T-helper 9 cell (primary cell): ENCODE data around the gene MAP7.
"Not testable (repeated sequence)": the region's sequence is repeated elsewhere in the genome, so short reads cannot be mapped to it uniquely, and the experiment has no call there.

ENCODE experiments used
- DNase-seq: peaks from one replicate; pipeline ENCODE4 v3.0.0-alpha.2; 2020

MAP7 gene

GRCh38 chr6:136412410-136412809 lies 137.8 kb downstream of the MAP7 start:
- no peak for DNase-seq

DNA sequence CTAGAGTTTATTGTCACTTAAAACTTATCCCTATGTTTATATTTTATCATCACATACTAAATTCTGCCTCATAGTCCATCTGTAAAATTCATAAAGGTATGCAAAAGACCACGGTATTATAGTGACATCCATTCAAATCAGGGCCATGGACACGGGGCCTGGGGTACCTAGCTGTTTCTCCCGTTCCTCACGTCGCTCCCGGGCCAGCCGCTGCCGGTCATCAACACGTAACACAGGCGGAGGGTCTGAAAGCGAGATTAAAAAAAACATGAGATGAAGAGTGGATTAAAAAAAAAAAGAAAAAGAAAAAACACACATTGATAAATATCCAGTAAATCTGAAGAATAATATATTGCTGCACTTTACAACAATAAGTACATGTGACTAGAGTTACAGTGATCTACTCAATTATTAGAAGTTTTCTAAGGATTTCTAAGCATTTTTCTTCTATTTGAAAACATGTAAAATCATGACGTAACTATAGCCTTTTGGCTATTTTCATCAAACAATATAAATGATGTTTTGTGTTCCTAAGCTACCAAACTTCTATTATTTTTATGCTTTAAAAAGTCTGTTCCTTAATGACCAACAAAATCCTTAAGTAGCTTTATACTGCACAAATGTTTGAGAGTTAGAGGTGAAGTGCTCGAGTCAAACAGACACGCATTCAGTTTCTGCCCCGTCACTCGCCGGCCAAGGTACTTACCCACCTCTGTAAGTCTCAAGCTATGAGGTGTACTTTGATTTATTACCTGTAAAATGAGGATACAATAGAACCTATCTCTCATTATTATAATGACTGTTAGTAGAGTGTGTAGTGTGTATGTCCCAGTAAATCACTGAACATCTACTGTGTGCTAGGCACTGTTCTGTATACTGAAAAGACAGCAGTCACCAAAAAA lies 138.5 kb downstream of the MAP7 start:
- DNase-seq: no peak

GRCh38 chr6:136411025-136411325 lies 139.2 kb downstream of the MAP7 start:
- no peak for DNase-seq

- no peak for DNase-seq
Measured at GRCh38 chr6:136410201-136411024, 139.8 kb downstream of the MAP7 start.

GRCh38 chr6:136409597-136409996 lies 140.6 kb downstream of the MAP7 start:
- no peak for DNase-seq

DNA sequence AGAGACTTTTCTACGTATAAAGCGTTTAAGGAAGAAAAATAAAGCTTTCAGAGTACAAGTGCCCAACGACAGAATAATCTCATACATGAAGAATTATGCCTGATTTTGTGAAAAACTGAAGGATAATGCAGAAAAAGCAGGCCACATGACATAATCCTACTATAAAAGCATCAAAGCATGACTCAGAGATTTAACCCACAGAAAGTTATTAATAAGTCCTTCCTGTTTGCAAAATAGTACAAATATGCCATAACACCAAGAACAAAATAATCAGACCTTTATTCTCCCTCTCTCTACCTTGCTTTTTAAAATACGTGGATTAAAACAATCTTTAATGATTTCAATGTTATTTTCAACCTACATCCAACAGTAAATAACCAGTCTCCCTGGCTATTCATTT lies 142.0 kb downstream of the MAP7 start:
- no peak for DNase-seq

GRCh38 chr6:136405420-136406029 lies 144.7 kb downstream of the MAP7 start:
- no peak for DNase-seq

DNA sequence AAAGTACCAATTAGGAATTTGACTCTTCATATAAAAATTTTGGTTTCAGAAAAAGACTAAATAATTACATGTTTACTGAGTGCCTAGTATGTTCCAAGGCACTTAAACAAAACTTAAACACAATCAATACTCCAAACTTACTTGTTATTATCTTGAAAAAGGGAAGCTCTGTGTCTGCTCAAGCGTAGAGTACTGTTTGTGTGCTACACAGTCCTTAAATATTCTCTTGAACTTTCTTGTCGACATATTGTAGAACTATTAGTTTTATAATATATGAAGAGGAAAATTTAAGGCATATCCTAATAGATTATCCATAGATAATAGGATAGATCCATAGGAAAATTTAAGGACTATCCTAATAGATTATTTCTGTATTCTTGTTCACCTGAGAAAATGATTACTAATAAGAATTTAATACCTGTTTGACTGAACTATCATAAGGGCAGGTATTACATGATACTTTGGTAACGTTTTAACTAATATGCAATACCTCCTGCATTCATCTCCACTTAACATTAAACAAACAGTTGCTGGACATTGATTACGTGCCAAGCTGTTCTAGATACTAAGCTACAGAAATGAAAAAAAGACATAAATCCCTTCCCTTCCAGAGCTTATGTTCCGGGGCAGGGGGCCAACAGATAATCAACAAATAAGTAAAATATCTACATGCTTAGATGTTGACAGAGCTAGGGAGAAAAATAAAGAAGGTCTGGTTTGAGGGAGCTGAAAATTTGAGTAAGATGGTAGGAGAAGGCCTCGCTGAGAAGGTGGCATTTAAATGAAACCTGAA lies 145.4 kb downstream of the MAP7 start:
- no peak for DNase-seq

DNA sequence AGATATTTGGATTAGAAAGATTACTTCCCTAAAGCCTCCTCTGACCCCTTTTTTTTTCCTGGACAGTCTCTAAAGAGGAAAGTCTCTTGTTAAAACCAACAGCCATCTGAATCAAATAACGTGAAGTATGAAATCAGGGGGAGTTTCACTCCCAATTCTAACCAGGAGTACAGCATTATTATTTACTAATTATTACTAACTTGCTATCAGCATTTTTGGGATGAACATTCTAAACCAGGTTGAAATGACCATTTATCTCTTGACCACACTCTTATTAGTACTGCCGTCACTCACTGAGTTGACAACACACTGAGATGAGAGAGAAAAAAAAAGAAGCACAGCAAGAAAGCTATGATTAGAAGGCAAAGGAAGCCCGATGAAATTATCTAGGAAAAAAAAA lies 146.2 kb downstream of the MAP7 start:
- no peak for DNase-seq

- no peak for DNase-seq
Measured at GRCh38 chr6:136403110-136403980, 146.9 kb downstream of the MAP7 start.

DNA sequence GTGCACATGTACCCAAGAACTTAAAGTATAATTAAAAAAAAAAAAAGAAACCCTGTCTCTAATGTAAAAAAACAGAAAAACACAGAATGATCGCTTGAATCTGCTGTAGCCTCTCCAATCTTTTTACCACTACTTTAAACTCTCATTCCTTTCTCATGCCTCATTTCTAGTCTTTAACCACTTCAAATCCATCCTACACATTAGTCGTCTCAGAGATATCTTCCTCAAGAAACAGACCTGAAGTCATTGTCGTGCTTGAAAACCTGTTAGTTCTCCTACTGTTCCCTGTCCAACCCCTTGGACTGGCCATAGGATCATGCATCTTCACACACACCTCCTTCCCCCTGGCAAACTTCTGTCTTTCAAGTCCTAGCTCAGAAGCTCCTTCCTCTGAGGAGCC lies 148.5 kb downstream of the MAP7 start:
- DNase-seq: no peak

DNA sequence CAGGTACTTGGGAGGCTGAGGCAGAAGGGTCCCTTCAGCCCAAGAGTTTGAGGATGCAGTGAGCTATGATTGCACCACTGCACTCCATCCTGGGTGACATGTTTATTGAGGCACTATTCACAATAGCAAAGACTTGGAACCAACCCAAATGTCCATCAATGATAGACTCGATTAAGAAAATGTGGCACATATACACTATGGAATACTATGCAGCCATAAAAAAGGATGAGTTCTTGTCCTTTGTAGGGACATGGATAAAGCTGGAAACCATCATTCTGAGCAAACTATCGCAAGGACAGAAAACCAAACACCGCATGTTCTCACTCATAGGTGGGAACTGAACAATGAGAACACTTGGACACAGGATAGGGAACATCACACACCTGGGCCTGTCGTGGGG lies 149.0 kb downstream of the MAP7 start:
- DNase-seq: not testable (repeated sequence)

DNA sequence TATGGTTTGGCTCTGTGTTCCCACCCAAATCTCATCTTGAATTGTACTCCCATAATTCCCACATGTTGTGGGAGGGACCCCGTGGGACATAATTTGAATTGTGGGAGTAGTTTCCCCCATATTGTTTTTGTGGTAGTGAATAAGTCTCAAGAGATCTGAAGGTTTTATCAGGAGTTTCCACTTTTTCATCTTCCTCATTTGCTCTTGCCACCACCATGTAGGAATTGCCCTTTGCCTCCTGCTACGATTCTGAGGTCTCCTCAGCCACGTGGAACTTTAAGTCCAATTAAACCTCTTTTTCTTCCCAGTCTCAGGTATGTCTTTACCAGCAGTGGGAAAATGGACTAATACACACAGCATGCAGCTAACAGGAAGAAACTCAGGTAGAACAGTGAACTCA lies 151.8 kb downstream of the MAP7 start:
- no peak for DNase-seq

DNA sequence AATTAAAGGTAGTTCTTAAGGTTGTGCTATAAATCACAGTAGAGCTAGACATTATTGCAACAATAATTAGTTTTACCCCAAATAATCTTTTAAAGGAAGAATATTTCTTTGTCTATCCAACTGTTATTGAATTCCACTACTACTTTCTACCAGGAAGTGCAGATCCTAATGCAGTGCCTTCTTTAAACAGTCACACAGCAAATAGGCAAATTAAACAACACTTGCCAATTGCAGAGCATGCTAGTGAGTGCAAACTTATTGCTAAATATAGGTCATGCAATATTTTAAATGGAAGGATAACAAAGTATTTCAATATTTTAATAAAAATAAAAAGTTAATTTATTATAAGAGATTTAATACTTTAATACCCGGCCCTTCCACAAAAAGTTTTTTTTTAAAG lies 153.3 kb downstream of the MAP7 start:
- no peak for DNase-seq

GRCh38 chr6:136390959-136391358 lies 159.3 kb downstream of the MAP7 start:
- not testable (repeated sequence) for DNase-seq

- no peak for DNase-seq
Measured at GRCh38 chr6:136387316-136387715, 162.9 kb downstream of the MAP7 start.

DNA sequence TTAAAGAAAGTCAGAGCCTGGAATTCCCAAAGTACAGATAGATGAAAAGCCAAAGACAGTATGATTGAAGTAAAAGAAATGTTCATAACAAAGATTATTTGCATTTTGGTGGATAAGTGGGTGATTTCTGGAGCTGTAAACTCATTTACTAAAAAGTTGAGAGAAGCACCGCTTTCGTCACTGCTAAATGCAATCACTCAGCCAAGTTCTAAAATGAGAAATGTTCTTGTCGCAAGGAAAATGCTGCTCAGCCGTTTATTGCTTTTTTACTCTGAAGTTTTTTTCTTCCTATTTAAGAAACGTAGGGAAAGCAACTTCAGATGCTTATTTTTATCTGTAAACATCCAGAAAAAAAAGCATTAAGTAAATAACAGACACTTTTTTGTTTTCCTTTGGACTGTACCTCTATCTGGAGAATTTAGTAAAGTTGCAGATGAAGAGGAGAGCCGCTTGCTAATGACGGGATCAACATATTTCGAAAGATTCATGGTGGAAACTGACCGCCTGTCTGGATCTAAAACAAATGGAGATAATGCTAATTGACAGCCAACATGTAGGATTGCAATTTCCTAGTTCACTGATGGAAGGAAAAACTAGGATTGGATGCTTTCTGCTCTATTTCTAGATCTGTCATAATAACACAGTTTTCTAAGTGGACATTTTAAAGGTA lies 166.8 kb downstream of the MAP7 start:
- DNase-seq: no peak

DNA sequence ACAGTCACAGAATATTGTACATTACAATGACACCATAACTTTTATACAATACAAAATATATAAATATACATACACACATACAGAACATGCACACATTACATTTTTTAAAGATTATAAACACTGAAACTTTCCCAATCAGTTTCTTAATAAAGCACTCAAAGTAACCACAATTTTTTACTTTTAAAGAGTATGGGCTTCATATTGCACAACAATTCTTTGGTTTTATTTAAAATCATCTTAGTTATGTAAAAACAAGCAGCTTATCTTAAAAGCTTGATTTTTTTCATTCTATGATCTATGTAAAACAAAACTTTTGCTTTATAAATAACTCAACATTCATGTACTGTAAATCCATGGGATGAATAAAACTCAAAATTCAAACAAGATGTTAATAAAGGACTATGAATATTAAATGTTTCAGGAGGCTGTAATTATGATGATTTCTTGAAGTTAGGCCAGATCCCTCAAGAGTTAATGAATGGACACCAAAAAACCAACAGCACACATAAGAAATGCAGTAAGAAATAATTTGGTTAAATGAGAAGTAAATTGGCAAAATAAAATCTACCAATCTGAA lies 167.5 kb downstream of the MAP7 start:
- no peak for DNase-seq

- DNase-seq: no peak
Measured at GRCh38 chr6:136378888-136379287, 171.3 kb downstream of the MAP7 start.

- not testable (repeated sequence) for DNase-seq
Measured at GRCh38 chr6:136375836-136376235, 174.4 kb downstream of the MAP7 start.

GRCh38 chr6:136371959-136372358 lies 178.3 kb downstream of the MAP7 start:
- no peak for DNase-seq
